HG03135 (cell line): ENCODE results near the gene SYNDIG1.
"Not testable (repeated sequence)": the region's sequence is repeated elsewhere in the genome, so short reads cannot be mapped to it uniquely, and the experiment has no call there.

ENCODE experiments used
- ATAC-seq: cut with Tn5 transposase; IDR thresholded peaks from one replicate; pipeline ENCODE4 v1.9.1; 2021; ENCODE audit warnings: mild to moderate bottlenecking, moderate library complexity; ENCODE audit not compliant: unreplicated experiment

The SYNDIG1 gene

GRCh38 chr20:24491041-24491756 lies 21.8 kb downstream of the SYNDIG1 start:
- ATAC-seq = no peak

GRCh38 chr20:24492031-24492607 lies 22.7 kb downstream of the SYNDIG1 start:
- no peak for ATAC-seq

- no peak for ATAC-seq
These were observed 23.3 kb downstream of the SYNDIG1 start for GRCh38 chr20:24492698-24493097.

DNA sequence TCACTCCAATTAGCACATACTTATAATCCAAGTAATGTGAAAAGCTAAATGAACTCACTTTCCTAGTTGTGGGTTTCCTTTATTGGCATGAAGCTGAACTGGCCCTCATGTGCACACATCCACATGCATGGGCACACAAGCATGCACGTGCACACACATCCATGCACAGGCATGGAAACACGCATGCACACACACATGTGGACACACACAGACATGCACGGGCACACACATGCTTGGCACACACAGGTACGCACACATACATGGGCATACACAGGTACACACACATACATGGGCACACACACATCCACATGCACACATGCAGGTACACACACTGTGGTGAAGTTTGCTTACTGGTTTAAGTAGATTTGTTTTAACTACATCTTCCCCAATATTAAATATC lies 23.8 kb downstream of the SYNDIG1 start:
- no peak for ATAC-seq

DNA sequence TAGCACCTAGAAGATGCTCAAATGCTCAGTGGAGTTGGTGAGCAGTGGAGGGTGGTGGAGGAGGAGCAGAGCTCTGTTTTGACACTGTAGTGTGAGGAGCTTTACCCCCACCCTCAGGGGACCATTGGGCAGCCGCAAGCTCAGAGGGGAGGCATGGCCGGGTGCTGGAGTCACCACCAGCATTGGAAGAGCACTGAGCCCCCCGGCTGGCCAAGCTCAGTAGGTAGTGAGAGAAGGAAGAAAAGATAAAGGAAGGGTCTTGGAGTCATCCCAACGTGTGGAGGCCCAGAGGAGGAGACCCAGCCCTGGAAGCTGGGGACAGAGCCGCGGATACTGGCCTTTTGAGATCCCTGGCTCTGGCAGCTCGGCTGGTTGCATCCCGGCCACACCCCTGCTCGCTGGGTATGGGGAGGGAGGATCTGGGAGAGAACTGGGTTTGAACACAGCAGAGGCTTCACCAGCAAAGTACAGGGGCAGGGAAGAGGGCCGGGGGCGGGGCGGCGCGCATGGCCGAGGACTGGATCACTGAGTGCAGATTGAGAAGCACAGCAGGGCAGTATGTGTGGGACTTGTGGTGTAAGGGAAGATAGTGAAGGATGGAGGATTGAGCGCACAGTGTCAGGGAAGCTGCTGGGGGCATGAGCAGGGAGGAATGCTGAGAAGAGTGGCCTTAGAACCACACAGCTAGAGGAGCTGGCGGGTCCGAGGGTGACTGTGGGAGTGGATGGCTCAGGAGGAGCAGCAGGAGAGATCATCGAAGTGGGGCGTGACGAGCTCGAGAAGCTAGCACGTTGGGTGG lies 24.4 kb downstream of the SYNDIG1 start:
- no peak for ATAC-seq

GRCh38 chr20:24494460-24494920 lies 25.1 kb downstream of the SYNDIG1 start:
- ATAC-seq = no peak

GRCh38 chr20:24495266-24495665 lies 25.8 kb downstream of the SYNDIG1 start:
- ATAC-seq = no peak

GRCh38 chr20:24497851-24498250 lies 28.4 kb downstream of the SYNDIG1 start:
- no peak for ATAC-seq

GRCh38 chr20:24498641-24499040 lies 29.2 kb downstream of the SYNDIG1 start:
- no peak for ATAC-seq

DNA sequence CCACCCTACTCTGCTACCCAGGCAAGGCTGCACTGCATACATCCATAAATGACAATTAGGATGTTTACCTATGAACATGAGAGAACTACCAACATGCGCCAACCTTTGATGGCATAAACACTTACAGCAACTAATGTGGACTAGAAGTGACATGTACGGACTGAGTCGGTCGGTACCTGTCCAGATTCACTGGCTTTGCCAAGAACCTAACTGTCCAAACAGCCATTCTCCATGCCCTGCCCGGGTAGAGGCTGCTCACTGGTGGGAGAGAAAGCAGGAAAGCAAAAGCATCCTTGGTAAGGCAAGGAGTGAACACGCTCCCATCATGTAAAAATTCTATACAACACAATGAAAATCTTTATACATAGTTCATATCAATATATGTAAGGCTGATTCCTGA lies 30.0 kb downstream of the SYNDIG1 start:
- ATAC-seq = no peak

DNA sequence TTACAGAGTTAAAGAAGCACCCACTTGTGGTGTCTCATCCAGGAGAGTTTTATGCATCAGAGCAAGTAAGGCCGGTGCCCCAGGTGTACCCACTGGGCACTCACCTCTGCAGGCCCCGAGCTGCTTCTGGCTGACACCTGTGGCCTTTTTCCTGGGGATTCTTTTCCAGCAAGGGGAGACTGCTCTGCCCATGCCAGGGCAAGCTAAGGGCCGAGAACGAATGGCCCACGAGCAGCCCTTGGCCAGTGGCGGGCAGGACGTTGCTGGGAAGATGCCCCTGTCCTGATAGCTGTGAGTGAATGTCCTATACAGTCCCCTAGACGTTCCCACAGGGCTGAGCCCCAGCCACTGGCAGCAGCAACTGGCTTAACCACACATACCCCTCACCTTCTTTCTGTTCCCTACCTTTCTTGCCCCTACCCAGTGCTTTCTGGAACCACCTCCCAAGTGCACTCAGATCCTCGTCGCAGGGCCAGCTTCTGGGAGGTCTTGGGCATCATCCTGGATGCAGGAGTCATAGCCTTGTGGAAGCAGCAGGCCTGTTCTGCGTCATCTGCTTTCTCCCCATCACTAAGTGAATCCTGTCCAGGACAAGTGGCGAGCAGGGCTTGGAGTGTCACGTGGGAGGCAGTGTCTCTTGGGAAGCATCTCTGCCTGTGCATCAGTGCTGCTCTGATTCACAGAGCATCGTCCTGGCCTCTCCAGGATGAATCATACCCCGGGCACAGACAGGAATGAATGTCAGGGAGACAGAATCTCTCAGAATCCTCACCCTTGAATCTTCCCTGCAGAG lies 32.5 kb downstream of the SYNDIG1 start:
- ATAC-seq = no peak

DNA sequence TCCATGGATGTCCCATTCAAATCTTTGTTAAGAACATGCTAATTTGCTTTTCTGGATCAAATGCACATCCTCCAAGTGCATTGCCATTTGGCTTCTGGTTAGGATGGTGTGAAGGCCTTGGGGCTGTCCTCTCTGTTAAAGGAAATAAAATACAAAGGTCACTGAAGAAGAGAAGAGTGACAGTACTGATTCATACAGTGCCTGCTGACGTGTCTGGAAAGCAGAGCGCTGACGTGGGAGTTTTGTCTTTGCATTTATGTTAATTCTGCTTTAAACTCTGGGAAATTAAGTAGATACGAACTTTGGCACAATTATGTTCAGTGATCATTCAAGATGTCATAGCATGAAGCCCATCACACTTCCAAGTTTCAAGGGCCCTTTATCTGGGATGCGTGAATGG lies 33.2 kb downstream of the SYNDIG1 start:
- ATAC-seq = no peak

DNA sequence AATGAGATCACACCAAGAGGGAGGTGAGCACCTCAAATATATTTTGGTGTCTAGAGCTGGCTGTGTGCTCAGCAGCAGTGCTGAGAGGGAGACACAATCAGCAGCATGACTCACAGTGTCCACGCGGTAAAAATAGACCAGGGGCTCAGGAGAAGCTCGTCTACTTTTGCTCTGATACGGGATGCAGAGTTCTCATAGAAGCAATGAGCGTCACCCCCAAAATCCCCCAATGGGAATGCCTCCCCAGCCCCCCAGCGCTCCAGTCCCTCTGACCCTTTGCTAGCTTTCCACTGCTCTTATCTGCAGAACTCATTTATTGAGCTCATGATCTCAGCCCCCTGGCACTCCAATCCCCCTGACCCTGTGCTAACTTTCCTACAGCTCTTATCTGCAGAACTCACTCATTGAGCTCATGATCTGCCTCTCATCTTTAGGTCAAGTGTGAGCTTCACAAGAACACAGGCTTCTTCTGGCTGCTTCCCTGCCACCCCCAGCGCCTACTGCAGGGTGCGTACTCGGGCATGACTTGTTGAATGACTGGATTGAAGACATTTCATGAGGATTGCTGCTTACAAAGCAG lies 34.0 kb downstream of the SYNDIG1 start:
- ATAC-seq = no peak

GRCh38 chr20:24504331-24505285 lies 35.2 kb downstream of the SYNDIG1 start:
- ATAC-seq = no peak

DNA sequence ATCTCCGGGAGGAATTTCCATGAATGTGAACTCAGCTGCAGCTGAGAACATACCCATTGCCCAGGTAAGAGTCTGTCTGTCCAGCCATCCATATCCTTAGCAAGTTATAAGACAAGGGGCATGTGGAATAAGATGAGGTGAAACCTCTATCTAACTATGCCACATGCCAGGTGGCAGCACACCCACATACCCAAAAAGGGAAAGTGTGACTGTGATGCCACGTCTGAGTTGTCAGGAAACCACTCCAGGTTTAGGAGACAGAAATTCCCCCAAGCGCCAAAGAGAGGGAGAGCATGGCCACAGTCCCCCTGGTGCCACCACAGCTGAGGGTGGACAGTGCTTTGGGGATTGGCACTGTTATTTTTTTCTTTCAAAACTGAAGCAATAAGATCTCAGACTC lies 36.7 kb downstream of the SYNDIG1 start:
- ATAC-seq = no peak

DNA sequence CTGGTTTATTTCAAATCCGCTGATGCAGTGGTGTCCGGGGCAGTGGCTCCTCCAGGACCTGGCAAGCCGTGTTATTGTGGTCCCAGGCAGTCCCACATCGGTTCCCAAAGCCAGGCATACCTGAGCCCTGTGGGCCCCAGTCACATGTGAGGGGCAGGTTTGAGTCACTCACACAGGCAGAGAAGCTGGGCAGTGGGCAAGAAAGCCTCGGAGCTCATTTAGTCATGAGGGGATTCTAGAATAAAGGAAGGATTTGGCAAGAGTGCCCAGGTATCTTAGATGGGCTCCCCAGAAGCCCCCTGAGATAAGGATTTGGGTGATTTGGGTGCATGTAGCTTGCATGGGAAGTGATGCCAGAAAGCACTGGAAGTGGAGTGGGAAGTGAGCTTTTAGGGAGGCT lies 37.3 kb downstream of the SYNDIG1 start:
- ATAC-seq = no peak

DNA sequence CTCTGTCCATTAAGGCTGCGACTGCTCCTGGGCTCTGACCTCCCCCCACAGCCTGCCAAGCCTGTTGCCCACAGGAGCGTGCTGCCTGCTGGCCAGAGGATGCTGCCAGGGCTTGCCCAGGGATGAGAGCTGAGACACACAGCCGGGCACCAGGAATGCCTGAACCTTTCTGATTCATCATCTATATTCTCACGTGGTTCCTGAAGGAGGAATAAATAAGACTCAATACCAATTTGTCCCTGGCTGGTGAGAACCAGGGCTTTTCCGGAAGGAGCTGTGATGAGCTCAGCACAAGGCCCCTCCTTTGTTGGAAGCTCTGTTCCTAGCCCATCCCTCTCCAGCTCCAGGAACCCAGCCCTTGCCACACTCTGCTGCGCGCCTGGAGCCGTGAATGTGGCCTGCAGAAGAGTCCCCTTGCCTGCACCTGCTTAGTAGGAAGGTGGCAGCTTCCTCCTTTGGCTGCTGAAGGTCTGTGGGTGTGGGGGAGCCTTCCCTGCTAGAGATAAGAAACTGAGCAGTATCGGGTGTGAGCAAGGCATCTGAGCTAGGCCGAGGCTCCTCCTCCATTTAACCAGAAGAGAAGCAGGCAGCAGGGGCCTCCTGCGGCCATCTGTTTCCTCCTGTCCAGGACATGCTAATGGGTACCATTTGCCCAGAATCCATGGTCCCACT lies 37.9 kb downstream of the SYNDIG1 start:
- no peak for ATAC-seq

DNA sequence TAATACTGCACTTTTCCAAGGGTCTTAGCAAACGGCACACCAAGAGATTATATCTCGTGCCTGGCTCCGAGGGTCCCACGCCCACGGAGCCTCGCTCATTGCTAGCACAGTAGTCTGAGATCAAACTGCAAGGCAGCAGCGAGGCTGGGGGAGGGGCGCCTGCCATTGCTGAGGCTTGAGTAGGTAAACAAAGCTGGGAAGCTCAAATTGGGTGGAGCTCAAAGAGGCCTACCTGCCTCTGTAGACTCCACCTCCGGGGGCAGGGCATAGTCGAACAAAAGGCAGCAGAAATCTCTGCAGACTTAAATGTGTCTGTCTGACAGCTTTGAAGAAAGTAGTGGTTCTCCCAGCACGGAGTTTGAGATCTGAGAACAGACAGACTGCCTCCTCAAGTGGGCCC lies 43.0 kb downstream of the SYNDIG1 start:
- ATAC-seq = not testable (repeated sequence)

DNA sequence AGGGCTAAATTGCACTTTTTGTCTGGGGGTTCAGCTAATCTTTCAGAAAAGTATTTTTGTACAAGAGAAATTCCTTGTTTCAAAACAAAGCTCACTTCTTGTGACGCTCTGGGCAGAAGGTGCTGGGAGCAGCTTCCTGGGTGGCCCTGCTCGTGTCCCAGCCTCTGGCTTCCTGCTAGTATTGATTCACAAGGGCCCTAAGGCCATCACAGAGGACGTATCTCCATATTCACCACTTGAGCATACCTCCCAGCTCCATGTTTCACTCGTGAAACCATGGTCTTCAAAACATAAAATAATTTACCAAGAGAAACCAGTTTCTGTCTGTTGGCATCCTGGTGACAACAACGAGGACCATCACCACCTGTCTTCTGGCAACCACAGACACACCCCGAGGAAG lies 49.1 kb downstream of the SYNDIG1 start:
- no peak for ATAC-seq
